HUES64 (cell line): ENCODE results near the gene FAR1.
"Not testable (repeated sequence)": the region's sequence is repeated elsewhere in the genome, so short reads cannot be mapped to it uniquely, and the experiment has no call there.

ENCODE experiments used
- H3K27ac ChIP-seq: 2 replicates; pipeline ENCODE4 v1.7.0; 2013; ENCODE audit warnings: low read depth, low read length, inconsistent platforms
- H3K27me3 ChIP-seq: 2 replicates; pipeline ENCODE4 v1.6.1; 2013; ENCODE audit warnings: mild to moderate bottlenecking, low read length; ENCODE audit not compliant: insufficient read depth
- H3K36me3 ChIP-seq: 2 replicates; pipeline ENCODE4 v1.6.1; 2013; ENCODE audit warnings: mild to moderate bottlenecking, low read length; ENCODE audit not compliant: insufficient read depth
- H3K4me1 ChIP-seq: 2 replicates; pipeline ENCODE4 v1.6.1; 2013; ENCODE audit warnings: mild to moderate bottlenecking, low read length, moderate library complexity; ENCODE audit not compliant: insufficient read depth
- H3K4me3 ChIP-seq: 2 replicates; pipeline ENCODE4 v1.5.1; 2013; ENCODE audit warnings: mild to moderate bottlenecking, low read length, moderate library complexity
- H3K9ac ChIP-seq: 2 replicates; pipeline ENCODE4 v1.6.1; 2013; ENCODE audit warnings: mild to moderate bottlenecking, low read depth, low read length
- H3K9me3 ChIP-seq: 2 replicates; pipeline ENCODE4 v1.6.1; 2013; ENCODE audit warnings: low read depth, low read length; ENCODE audit not compliant: insufficient read depth
- WGBS: fragments of 150-250, 120-280 bp; methylation state at CpG from one replicate; pipeline ENCODE4 v1.1.7; 2013; ENCODE audit warnings: missing lambda C conversion rate; 5-methylcytosine and 5-hydroxymethylcytosine counted together

The FAR1 gene

DNA sequence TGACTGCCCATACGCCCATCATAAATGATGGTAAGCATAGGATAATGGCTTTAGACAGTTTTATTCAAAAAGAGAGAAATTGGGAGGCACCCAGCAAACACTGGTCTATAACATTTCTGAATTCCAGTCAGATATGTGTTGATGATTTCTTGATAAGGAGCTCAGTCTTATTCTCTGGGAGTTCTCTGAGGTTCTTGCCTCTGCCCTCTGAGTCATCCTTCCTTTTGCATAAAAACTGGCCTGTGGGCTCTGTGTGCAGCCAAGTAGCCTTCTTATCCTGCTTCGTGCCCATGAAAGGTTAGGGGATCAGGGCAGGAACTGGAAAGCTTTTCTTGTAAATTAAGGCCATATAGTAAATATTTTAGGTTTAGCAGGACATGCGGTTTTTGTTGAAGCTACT is 48.9 kb downstream of the FAR1 start:
- Histone ChIP-seq H3K27ac (no peak overlapping the region), H3K4me3 (no peak overlapping the region), H3K9me3 (no peaks in the 10 kb centered on the region), H3K36me3 (peaks cover 83% of the 10 kb centered on the region), H3K4me1 (no peaks in the 10 kb centered on the region; the same call in 1 of the 2 replicates), H3K27me3 (no peaks in the 10 kb centered on the region), H3K9ac (no peak overlapping the region)
- WGBS, result 85% methylated on average over 3 of the region's 3 CpGs

DNA sequence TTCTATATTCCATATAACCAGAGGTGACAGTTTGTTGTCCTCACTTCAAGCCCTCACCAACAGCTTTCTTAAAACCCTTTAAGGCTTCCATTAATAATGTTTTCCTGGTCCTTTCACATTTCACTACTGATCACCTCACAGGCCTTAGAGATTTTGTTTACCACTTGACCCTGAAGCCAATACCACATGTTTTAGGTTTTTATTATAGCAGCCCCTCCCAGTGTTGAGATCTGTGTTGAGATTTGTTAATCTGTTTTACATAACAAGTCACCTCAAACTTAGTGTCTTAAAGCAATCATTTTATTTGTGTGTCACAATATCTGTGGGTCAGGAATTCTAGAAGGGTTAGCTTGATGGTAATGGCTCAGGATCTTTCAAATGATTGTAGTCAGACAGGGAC is 49.9 kb downstream of the FAR1 start:
- no peak overlapping the region for H3K4me3 ChIP-seq
- H3K27ac ChIP-seq, result no peak overlapping the region
- no peaks in the 10 kb centered on the region for H3K9me3 ChIP-seq
- no peaks in the 10 kb centered on the region; the same call in 1 of the 2 replicates for H3K4me1 ChIP-seq
- no peaks in the 10 kb centered on the region for H3K27me3 ChIP-seq
- H3K36me3 ChIP-seq, result peaks cover 82% of the 10 kb centered on the region
- no peak overlapping the region for H3K9ac ChIP-seq

DNA sequence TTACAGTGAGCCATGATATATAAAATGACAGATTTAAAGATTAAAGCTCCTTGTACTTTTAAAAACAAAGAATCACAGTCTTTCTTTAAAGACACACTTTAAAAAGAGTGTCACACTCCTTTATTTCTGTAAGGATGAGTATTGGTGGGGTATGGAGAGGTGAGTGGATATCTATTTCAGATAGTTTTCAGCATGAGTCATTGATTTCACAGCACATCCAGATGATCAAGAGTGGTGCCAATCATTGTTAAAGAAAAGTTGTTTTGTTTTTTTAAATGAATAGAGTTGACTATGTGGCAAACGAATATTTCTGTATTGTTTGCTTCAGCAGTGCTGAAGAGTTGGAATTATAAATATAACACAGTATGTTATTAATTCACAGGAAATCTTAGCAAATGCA is 52.5 kb downstream of the FAR1 start:
- Histone ChIP-seq H3K4me1 (no peaks in the 10 kb centered on the region; the same call in 1 of the 2 replicates), H3K27me3 (no peaks in the 10 kb centered on the region), H3K27ac (no peak overlapping the region), H3K9me3 (no peaks in the 10 kb centered on the region), H3K36me3 (peaks cover 81% of the 10 kb centered on the region), H3K9ac (no peak overlapping the region), H3K4me3 (no peak overlapping the region)
- WGBS, result 91% methylated on average over 1 of the region's 1 CpG

DNA sequence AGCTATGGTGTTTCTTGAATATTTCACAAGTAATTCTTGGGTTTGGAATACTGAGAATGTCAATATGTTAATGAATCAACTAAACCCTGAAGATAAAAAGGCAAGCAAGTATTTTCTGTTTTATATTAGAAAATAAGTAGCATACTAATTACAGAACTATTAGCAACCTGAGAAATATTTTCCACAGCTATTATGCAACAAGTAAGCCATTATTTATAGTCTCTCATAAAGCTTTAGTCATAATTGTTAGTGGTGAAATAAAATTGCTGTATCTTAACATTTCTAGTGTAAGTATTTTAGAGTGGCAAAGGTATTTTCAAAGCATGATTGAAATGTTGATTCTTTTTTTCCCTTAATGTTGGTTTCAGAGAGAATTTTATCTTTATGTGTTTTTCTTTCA is 53.3 kb downstream of the FAR1 start:
- no peak overlapping the region for H3K27ac ChIP-seq
- H3K4me3 ChIP-seq, result no peak overlapping the region
- H3K36me3 ChIP-seq, result peaks cover 83% of the 10 kb centered on the region
- H3K9ac ChIP-seq, result no peak overlapping the region
- no peaks in the 10 kb centered on the region for H3K4me1 ChIP-seq
- no peaks in the 10 kb centered on the region for H3K27me3 ChIP-seq
- H3K9me3 ChIP-seq, result no peaks in the 10 kb centered on the region

DNA sequence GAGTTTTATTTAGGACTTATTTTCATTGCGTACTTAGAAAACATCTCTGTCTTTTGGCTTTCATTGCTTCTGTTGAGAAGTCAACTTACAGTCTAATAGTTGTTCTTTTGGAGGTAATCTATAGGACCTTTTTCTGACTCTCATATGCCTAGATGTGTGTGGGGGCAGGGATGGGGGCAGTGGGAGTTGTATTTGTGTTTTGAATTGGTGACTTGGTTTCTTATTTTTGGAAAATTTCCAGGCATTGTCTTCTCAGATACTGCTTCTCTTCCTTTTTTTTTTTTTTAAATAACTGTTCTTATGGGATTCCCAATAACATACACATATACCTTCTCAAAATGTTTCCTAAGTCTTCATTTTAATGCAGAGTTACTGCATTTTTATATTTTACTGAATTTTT is 58.0 kb downstream of the FAR1 start:
- Histone ChIP-seq H3K4me1 (no peaks in the 10 kb centered on the region), H3K27me3 (no peaks in the 10 kb centered on the region), H3K9ac (no peak overlapping the region), H3K9me3 (no peaks in the 10 kb centered on the region), H3K4me3 (no peak overlapping the region), H3K27ac (no peak overlapping the region), H3K36me3 (peaks cover 90% of the 10 kb centered on the region)
- 94% methylated on average over 1 of the region's 1 CpG for WGBS

DNA sequence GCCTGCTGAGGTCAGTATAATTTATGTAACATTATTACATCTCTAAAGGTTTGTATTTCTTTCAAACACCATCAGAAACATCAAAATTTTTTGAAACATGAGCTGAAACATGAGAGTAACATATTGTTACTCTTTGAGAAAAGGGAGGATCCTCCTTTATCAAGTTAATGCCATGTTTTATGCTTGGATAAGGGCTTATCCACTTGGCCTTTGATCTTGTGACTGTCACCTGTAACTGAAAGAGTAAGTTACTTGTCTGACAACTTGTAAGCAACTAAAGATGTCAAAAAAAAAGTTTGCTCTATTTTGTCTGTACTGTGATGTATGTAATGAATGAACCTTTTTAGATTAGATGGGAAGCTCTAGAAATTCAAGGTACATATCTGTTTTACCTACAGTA is 59.6 kb downstream of the FAR1 start:
- no peaks in the 10 kb centered on the region for H3K4me1 ChIP-seq
- no peaks in the 10 kb centered on the region for H3K9me3 ChIP-seq
- peaks cover 81% of the 10 kb centered on the region for H3K36me3 ChIP-seq
- no peak overlapping the region for H3K27ac ChIP-seq
- no peaks in the 10 kb centered on the region for H3K27me3 ChIP-seq
- no peak overlapping the region for H3K9ac ChIP-seq
- H3K4me3 ChIP-seq, result no peak overlapping the region

DNA sequence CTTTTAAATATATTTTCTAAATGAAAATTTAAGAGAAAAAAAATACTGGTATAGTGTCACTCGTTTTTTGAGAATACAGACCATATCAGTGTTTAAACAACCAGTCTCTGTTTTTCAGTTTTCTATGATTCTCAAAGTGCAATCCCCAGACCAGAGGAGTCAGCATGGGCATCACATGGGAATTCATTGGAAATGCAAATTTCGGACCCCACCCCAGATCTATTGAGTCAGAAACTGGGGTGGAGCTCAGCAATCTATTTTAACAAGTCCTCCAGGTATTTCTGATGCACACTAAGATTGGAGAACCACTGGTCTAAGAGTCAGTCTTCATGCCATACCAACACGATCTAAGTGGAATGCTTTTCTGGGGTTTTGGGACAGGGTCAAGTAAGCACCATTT is 66.1 kb downstream of the FAR1 start:
- Histone ChIP-seq H3K27me3 (no peaks in the 10 kb centered on the region), H3K27ac (no peak overlapping the region), H3K36me3 (peaks cover 17% of the 10 kb centered on the region), H3K4me3 (no peak overlapping the region), H3K4me1 (no peaks in the 10 kb centered on the region), H3K9ac (no peak overlapping the region), H3K9me3 (no peaks in the 10 kb centered on the region)
- 93% methylated on average over 3 of the region's 3 CpGs for WGBS

DNA sequence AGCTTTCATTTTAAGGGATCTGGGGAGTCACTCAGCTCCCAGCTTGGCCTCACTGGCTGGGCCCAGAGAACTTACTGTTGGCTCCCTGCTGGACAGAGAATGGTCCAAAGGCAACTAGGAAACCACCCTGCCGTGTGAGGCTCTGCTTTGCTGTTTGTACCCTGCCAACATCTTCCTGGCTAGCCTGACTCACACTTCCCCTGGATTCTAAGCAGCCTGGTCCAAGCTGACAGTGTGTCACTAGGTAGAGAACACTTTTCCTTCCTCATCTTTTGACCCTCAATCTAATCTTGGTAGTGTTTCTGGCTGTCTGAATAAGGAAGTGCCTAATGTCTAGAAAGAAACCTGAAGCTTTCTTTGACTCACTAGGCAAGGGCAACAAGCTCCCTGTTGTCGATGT is 76.7 kb downstream of the FAR1 start:
- WGBS, result 81% methylated on average over 2 of the region's 2 CpGs
- Histone ChIP-seq H3K9me3 (no peaks in the 10 kb centered on the region), H3K27ac (no peak overlapping the region), H3K4me1 (no peaks in the 10 kb centered on the region), H3K36me3 (no peaks in the 10 kb centered on the region), H3K27me3 (no peaks in the 10 kb centered on the region), H3K9ac (no peak overlapping the region), H3K4me3 (no peak overlapping the region)

DNA sequence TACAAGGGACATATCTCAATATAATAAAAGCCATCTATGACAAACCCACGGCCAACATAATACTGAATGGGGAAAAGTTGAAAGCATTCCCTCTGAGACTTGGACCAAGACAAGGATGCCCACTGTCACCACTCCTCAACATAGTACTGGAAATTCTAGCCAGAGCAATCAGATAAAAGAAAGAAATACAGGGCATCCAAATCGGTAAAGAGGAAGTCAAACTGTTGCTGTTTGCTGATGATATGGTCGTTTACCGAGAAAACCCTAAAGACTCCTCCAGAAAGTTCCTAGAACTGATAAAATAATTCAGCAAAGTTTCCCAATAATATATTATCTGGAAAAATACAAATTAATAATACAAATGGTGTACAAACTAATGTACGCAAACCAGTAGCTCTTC is 84.8 kb downstream of the FAR1 start:
- H3K4me1 ChIP-seq, H3K27ac ChIP-seq, H3K9me3 ChIP-seq, H3K36me3 ChIP-seq, H3K9ac ChIP-seq, H3K27me3 ChIP-seq, H3K4me3 ChIP-seq: not testable (repeated sequence)
- 100% methylated on average over 5 of the region's 5 CpGs for WGBS

DNA sequence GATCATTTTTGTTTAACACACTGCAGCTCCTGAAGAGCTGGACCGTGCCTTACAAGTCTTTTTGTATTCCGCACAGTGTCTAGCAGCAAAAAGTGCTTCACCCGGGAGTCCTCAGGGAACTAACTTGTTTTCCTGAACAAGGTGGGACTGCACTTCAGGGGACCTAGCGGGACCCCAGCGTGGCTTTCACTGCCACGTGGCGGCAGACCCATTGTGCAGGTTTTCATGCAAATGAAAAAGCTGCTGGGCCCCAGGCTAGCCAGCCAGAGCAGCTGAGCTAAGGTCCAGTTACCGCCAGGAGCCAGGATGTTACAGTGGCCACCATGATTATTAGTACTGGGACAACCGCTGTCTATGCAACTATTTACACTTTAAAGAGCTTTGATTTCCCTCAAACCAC is 90.6 kb downstream of the FAR1 start:
- no peaks in the 10 kb centered on the region for H3K36me3 ChIP-seq
- no peaks in the 10 kb centered on the region for H3K4me1 ChIP-seq
- no peak overlapping the region for H3K4me3 ChIP-seq
- no peak overlapping the region for H3K27ac ChIP-seq
- no peak overlapping the region for H3K9ac ChIP-seq
- H3K27me3 ChIP-seq, result no peaks in the 10 kb centered on the region
- 80% methylated on average over 9 of the region's 9 CpGs for WGBS
- H3K9me3 ChIP-seq, result no peaks in the 10 kb centered on the region

DNA sequence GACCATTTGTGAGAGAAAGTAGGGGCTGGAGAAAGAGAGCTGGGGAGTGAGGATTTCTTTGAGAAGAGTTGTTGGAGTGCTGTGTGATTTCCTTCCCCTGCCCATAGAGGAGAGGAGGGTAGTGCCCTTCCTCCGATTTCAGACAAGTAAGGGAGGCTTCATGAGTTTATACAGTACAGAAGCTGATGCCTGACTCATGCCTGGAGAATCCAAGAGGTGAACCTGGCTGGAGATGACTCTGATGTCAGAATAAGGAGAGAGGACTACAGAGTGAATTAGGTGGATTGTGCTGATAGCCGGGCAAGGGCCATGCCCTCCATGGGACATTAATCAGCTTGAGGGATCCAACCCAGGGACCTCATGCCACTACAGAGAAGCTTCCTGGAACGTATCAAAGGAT is 91.6 kb downstream of the FAR1 start:
- 86% methylated on average over 3 of the region's 3 CpGs for WGBS
- no peak overlapping the region for H3K4me3 ChIP-seq
- no peak overlapping the region for H3K9ac ChIP-seq
- no peak overlapping the region for H3K27ac ChIP-seq
- H3K27me3 ChIP-seq, result no peaks in the 10 kb centered on the region
- no peaks in the 10 kb centered on the region for H3K36me3 ChIP-seq
- H3K4me1 ChIP-seq, result no peaks in the 10 kb centered on the region
- no peaks in the 10 kb centered on the region for H3K9me3 ChIP-seq

DNA sequence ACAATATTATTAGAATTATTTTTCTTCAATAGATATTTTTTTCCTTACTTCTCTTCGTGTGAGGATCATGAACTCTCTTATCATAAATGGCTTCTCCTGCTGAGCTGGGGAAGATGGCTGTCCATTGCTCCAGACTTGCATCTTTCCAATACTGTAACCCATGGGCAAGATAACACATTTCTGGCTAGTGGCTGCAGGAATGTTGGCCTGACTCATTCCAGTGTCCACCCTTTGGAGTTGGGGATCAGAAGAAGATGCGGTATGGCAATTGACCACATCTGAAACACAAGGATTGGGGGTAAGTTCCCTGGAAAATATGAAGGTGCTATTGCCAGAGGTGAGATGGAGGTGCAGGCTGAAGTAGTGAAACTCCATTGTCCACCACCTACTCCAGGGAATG is 92.8 kb downstream of the FAR1 start:
- no peak overlapping the region for H3K9ac ChIP-seq
- H3K27me3 ChIP-seq, result no peaks in the 10 kb centered on the region
- H3K4me1 ChIP-seq, result no peaks in the 10 kb centered on the region
- H3K27ac ChIP-seq, result no peak overlapping the region
- H3K9me3 ChIP-seq, result no peaks in the 10 kb centered on the region
- H3K4me3 ChIP-seq, result no peak overlapping the region
- H3K36me3 ChIP-seq, result no peaks in the 10 kb centered on the region
- WGBS, result 93% methylated on average over 2 of the region's 2 CpGs
